ENCODE measurements around the gene COPG2.

The COPG2 gene

GRCh38 chr7:130463553-130464434 is 204.8 kb downstream of the COPG2 start:
- no peak for DNase-seq

GRCh38 chr7:130461272-130461671 is 207.3 kb downstream of the COPG2 start:
- no peak for DNase-seq

- DNase-seq, result no peak
Observed at GRCh38 chr7:130458257-130458656, 210.3 kb downstream of the COPG2 start.

Data from activated gamma-delta T cell treated with Interleukin-2 at 50 U/mL for 16 hours (primary cell).